ENCODE results near the gene HK1.

GRCh38 chr10:69312528-69312927 lies 34.2 kb downstream of the HK1 start:
- TF ChIP-seq POLR2A (IDR thresholded peaks at IDR 0.05; ENCODE audit: extremely low read depth, insufficient read length) (no peak), MYC (IDR thresholded peaks at IDR 0.05; ENCODE audit: low read depth, low read length) (no peak)
- TF ChIP-seq, protein P1, sequence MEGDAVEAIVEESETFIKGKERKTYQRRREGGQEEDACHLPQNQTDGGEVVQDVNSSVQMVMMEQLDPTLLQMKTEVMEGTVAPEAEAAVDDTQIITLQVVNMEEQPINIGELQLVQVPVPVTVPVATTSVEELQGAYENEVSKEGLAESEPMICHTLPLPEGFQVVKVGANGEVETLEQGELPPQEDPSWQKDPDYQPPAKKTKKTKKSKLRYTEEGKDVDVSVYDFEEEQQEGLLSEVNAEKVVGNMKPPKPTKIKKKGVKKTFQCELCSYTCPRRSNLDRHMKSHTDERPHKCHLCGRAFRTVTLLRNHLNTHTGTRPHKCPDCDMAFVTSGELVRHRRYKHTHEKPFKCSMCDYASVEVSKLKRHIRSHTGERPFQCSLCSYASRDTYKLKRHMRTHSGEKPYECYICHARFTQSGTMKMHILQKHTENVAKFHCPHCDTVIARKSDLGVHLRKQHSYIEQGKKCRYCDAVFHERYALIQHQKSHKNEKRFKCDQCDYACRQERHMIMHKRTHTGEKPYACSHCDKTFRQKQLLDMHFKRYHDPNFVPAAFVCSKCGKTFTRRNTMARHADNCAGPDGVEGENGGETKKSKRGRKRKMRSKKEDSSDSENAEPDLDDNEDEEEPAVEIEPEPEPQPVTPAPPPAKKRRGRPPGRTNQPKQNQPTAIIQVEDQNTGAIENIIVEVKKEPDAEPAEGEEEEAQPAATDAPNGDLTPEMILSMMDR (IDR thresholded peaks at IDR 0.05; ENCODE audit: low read depth, low read length): no peak
- TF ChIP-seq, protein P2, sequence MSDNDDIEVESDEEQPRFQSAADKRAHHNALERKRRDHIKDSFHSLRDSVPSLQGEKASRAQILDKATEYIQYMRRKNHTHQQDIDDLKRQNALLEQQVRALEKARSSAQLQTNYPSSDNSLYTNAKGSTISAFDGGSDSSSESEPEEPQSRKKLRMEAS (IDR thresholded peaks at IDR 0.05; ENCODE audit: low read depth, low read length): no peak

Measured in NB4 (cell line).